Activated T-cell treated with anti-CD3 and anti-CD28 coated beads, Interleukin-2, amount 50 U/mL, for 24 hours (primary cell): ENCODE results near the gene DNAL1.
"Not testable (repeated sequence)": the region's sequence is repeated elsewhere in the genome, so short reads cannot be mapped to it uniquely, and the experiment has no call there.

Experiments used
- DNase-seq: peaks from one replicate; pipeline ENCODE4 v3.0.0-alpha.2; 2020
- H3K27ac Mint-ChIP-seq: 2 replicates; pipeline ENCODE4 v1.8.0; 2020; ENCODE audit warnings: mild to moderate bottlenecking, mixed read lengths
- H3K27me3 Mint-ChIP-seq: 2 replicates; pipeline ENCODE4 v1.8.0; 2020; ENCODE audit warnings: mixed read lengths
- H3K36me3 Mint-ChIP-seq: 2 replicates; pipeline ENCODE4 v1.8.0; 2020; ENCODE audit warnings: low read depth, mixed read lengths
- H3K4me1 Mint-ChIP-seq: 2 replicates; pipeline ENCODE4 v1.8.0; 2020; ENCODE audit warnings: low read depth, mixed read lengths
- H3K4me3 Mint-ChIP-seq: 2 replicates; pipeline ENCODE4 v1.8.0; 2020; ENCODE audit warnings: mild to moderate bottlenecking, moderate library complexity, mixed read lengths
- H3K9me3 Mint-ChIP-seq: 2 replicates; pipeline ENCODE4 v1.8.0; 2020; ENCODE audit warnings: mixed read lengths

The DNAL1 gene

DNA sequence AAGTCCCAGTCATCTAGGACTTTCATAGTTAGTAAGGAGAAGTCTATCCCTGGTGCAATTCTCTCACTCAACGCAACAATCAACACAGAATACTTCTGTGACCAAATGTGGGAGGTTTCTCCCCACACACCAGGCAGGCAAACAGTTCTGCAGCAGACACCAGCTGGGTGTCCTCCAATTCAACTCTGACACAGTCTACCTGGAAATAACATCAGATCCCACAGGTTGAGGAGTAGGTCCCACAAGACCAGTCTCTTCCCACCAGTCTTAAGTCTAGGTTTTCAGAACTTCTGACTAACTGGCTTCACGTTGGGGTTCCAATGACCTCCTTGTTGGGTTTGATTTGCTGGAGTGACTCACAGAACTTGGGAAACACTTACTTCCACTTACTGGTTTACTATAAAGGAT lies 17.6 kb upstream of the DNAL1 start:
- Mint-ChIP-seq H3K27me3 (peaks cover 5% of the 10 kb centered on the region), H3K36me3 (no peaks in the 10 kb centered on the region), H3K4me3 (no peak overlapping the region), H3K4me1 (peaks cover 2% of the 10 kb centered on the region), H3K9me3 (no peaks in the 10 kb centered on the region), H3K27ac (no peak overlapping the region)
- DNase-seq = no peak

DNA sequence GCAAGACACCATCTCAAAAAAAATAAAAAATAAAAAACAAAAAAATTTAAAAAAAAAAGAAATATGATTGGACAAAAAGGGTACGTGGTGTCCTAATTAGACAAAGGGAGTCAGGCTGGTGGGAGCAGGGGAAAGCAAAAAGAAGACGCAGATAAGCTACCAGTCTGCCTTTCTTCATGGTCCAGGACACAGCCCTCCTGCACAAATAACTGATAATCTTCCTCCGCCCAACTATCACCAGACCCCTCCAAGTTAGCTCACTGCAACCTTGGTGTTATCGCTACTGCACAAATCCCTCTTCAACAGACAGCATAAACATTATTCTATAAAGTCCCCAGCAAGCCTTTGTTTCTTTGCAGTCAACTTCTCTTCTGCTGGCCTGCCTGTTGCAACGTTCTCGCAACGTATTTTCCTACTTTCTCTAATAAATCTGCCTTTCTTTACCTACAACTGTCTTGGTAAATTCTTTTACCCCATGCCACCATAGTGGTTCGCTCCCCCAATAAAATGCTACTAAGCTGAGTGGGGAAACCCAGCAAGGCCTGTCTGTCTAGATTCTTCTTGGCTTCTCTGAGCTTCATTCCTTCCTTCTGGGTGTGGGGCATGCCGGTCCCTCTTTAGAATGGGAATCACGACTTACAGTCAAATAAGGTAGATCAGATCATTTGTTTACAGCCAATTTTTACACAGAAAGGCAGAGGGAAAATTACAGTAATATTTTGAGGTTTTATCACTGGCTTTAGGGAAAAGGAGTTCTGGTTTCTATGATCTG lies 14.6 kb upstream of the DNAL1 start:
- no peaks in the 10 kb centered on the region for H3K36me3 Mint-ChIP-seq
- DNase-seq = no peak
- no peak overlapping the region for H3K27ac Mint-ChIP-seq
- peaks cover 15% of the 10 kb centered on the region for H3K27me3 Mint-ChIP-seq
- no peak overlapping the region for H3K4me3 Mint-ChIP-seq
- H3K4me1 Mint-ChIP-seq = peaks cover 13% of the 10 kb centered on the region
- H3K9me3 Mint-ChIP-seq = no peaks in the 10 kb centered on the region

GRCh38 chr14:73633116-73634010 lies 11.4 kb upstream of the DNAL1 start:
- Mint-ChIP-seq H3K4me3 (peak overlapping the region; percentile 59), H3K4me1 (peaks cover 11% of the 10 kb centered on the region), H3K9me3 (no peaks in the 10 kb centered on the region), H3K36me3 (no peaks in the 10 kb centered on the region), H3K27ac (peak overlapping the region; percentile 62), H3K27me3 (peaks cover 15% of the 10 kb centered on the region)
- peak; percentile 78 for DNase-seq

DNA sequence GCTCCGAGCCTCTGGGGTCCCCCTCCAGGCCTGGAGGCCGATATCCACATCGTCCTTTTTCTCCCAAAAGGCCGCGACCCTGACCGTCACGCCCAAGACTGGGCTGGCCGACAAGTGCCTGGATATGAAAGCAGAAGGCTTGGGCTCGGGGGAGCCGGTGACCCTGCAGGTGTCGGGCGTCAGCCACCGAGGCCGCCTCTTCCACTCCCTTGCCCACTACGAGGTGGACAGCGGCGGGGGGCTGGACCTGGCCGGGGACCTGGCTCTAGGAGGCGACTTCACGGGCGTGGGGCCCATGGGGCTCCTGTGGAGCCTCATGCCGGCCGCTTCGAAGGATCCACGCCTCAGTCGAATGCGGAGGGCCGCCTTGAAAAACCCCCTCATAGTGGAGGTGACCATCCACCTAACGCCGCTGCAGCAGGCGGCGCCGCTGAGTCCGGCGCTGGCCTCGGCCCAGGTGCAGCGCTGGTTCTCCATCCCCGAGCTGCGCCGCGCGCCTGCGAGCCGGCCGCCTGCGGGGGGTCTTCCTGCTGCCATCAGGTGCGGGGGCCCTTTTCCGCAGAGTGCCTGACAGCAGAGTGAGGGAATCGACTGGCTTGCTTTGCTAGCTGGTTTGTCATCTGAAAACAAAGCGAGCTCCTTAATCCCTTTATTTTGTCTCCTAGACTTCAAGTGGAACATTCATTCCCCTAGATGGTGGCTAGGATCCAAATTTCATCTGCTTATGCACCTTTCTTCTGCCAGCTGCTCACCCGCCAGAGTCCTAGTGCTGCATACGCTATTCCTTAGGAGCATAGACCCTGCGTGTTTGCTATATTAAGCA lies 10.6 kb upstream of the DNAL1 start:
- Mint-ChIP-seq H3K36me3 (no peaks in the 10 kb centered on the region), H3K27me3 (peaks cover 13% of the 10 kb centered on the region), H3K9me3 (no peaks in the 10 kb centered on the region), H3K4me3 (peak overlapping the region; percentile 59), H3K27ac (peak overlapping the region; percentile 62), H3K4me1 (peaks cover 16% of the 10 kb centered on the region)
- DNase-seq = no peak

GRCh38 chr14:73636355-73636754 lies 8.4 kb upstream of the DNAL1 start:
- not testable (repeated sequence) for H3K27ac Mint-ChIP-seq, H3K9me3 Mint-ChIP-seq, H3K36me3 Mint-ChIP-seq, H3K4me3 Mint-ChIP-seq, DNase-seq
- peaks cover 17% of the 10 kb centered on the region for H3K4me1 Mint-ChIP-seq
- H3K27me3 Mint-ChIP-seq = peaks cover 10% of the 10 kb centered on the region

GRCh38 chr14:73637830-73638229 lies 7.0 kb upstream of the DNAL1 start:
- H3K27me3 Mint-ChIP-seq = peaks cover 10% of the 10 kb centered on the region
- H3K27ac Mint-ChIP-seq = no peak overlapping the region
- no peaks in the 10 kb centered on the region for H3K9me3 Mint-ChIP-seq
- DNase-seq = no peak
- H3K36me3 Mint-ChIP-seq = no peaks in the 10 kb centered on the region
- H3K4me3 Mint-ChIP-seq = no peak overlapping the region
- H3K4me1 Mint-ChIP-seq = peaks cover 17% of the 10 kb centered on the region

- H3K36me3 Mint-ChIP-seq = peaks cover 4% of the 10 kb centered on the region
- no peak overlapping the region for H3K27ac Mint-ChIP-seq
- no peak overlapping the region for H3K4me3 Mint-ChIP-seq
- peaks cover 20% of the 10 kb centered on the region for H3K4me1 Mint-ChIP-seq
- H3K9me3 Mint-ChIP-seq = no peaks in the 10 kb centered on the region
- no peaks in the 10 kb centered on the region for H3K27me3 Mint-ChIP-seq
- no peak for DNase-seq
These were observed 3.9 kb upstream of the DNAL1 start for GRCh38 chr14:73640796-73641365.

- no peak for DNase-seq
- H3K9me3 Mint-ChIP-seq = no peaks in the 10 kb centered on the region
- peaks cover 4% of the 10 kb centered on the region for H3K36me3 Mint-ChIP-seq
- peak overlapping the region; percentile 89 for H3K27ac Mint-ChIP-seq
- H3K4me1 Mint-ChIP-seq = peaks cover 21% of the 10 kb centered on the region
- no peaks in the 10 kb centered on the region for H3K27me3 Mint-ChIP-seq
- peak overlapping the region; percentile 90 for H3K4me3 Mint-ChIP-seq
These were observed 443 bp downstream of the DNAL1 start for GRCh38 chr14:73645248-73645610.

DNA sequence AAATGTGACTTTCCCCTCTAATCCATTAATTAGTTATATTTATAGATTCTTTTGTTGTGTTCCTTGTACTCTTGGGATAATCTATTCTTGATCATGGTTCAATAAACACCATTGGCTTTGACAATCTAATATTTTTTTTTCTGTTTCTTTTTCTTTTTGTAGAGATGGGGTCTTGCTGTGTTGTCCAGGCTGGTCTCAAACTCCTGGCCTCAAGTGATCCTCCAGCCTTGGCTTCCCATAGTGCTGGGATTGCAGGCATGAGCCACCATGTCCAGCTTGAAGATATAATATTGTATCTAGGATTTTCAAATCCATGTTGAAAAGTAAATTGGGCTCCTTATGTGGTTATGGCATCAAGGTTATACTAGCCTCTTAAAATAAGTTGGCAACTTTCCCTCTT lies 6.2 kb downstream of the DNAL1 start:
- DNase-seq = no peak
- H3K27ac Mint-ChIP-seq = no peak overlapping the region

GRCh38 chr14:73655851-73656250 lies 11.1 kb downstream of the DNAL1 start:
- no peaks in the 10 kb centered on the region for H3K9me3 Mint-ChIP-seq
- H3K4me3 Mint-ChIP-seq = no peak overlapping the region
- H3K36me3 Mint-ChIP-seq = peaks cover 21% of the 10 kb centered on the region
- H3K27ac Mint-ChIP-seq = no peak overlapping the region
- no peaks in the 10 kb centered on the region for H3K27me3 Mint-ChIP-seq
- no peaks in the 10 kb centered on the region for H3K4me1 Mint-ChIP-seq
- DNase-seq = no peak

More for the DNA sequence above, 6.2 kb downstream of the DNAL1 start:
- Mint-ChIP-seq H3K4me1 (peaks cover 6% of the 10 kb centered on the region), H3K36me3 (peaks cover 12% of the 10 kb centered on the region), H3K9me3 (no peaks in the 10 kb centered on the region), H3K27me3 (no peaks in the 10 kb centered on the region), H3K4me3 (no peak overlapping the region)

DNA sequence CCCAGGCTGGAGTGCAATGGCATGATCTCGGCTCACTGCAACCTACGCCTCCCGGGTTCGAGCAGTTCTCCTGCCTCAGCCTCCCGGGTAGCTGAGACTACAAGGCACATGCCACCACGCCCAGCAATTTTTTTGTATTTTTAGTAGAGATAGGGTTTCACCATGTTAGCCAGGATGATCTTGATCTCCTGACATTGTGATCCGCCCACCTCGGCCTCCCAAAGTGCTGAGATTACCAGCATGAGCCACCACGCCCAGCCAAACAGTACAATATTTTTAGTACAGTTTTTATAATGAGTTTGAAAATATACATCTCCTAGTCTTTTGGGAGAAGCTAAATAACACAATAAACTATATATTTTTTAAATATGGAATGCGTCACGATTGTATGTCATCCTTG lies 14.4 kb downstream of the DNAL1 start:
- H3K9me3 Mint-ChIP-seq, H3K27me3 Mint-ChIP-seq, H3K4me1 Mint-ChIP-seq, H3K4me3 Mint-ChIP-seq, DNase-seq, H3K27ac Mint-ChIP-seq: not testable (repeated sequence)
- H3K36me3 Mint-ChIP-seq = peaks cover 22% of the 10 kb centered on the region

- Mint-ChIP-seq H3K4me3 (no peak overlapping the region), H3K4me1 (no peaks in the 10 kb centered on the region), H3K9me3 (no peaks in the 10 kb centered on the region), H3K27me3 (no peaks in the 10 kb centered on the region), H3K36me3 (peaks cover 21% of the 10 kb centered on the region), H3K27ac (no peak overlapping the region)
- no peak for DNase-seq
These were observed 15.7 kb downstream of the DNAL1 start for GRCh38 chr14:73660511-73660910.

DNA sequence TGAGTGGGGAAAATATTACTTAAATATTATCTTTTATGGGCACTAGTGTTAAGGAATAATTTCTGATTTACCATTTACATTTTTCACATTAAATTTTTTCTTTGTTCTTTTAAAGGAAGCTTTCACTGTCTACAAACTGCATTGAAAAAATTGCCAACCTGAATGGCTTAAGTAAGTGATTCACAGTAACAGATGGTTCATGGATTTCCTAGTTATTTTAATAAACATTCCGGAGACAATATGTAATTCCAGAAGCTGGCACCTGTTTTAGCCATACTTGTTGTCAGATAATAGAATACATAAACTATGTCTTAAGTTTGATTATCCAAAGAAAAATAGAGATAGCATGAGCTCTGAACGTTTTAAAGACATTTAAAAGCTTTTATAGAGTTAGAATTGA lies 17.1 kb downstream of the DNAL1 start:
- H3K4me3 Mint-ChIP-seq = no peak overlapping the region
- no peaks in the 10 kb centered on the region for H3K9me3 Mint-ChIP-seq
- peaks cover 20% of the 10 kb centered on the region for H3K36me3 Mint-ChIP-seq
- no peak overlapping the region for H3K27ac Mint-ChIP-seq
- no peaks in the 10 kb centered on the region for H3K4me1 Mint-ChIP-seq
- no peaks in the 10 kb centered on the region for H3K27me3 Mint-ChIP-seq
- no peak for DNase-seq

DNA sequence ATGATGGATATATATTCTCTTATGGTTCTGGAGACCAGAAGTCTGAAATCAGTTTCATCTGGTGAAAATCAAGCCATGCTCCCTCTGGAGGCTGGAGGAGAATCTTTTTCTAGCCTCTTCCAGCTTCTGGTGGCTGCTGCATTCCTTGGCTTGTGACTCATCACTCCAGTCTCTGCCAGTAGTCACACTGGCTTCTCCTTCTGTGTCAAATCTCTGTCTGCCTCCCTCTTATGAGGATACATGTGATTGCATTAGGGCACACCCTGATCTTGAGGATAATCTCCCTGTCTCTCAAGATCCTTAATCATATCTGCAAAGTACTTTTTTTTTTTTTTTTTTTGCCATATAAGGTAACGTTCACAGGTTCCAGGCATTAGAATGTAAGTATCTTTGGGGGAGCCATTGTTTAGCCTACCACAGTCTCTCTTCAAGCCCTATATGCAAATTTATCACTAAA lies 17.7 kb downstream of the DNAL1 start:
- peaks cover 20% of the 10 kb centered on the region for H3K36me3 Mint-ChIP-seq
- H3K27me3 Mint-ChIP-seq = no peaks in the 10 kb centered on the region
- no peak overlapping the region for H3K4me3 Mint-ChIP-seq
- no peaks in the 10 kb centered on the region for H3K9me3 Mint-ChIP-seq
- no peak overlapping the region for H3K27ac Mint-ChIP-seq
- no peaks in the 10 kb centered on the region for H3K4me1 Mint-ChIP-seq
- no peak for DNase-seq
